CD4-positive, alpha-beta T cell treated with Interleukin-15 for 4 hours (primary cell): ENCODE data around the gene ADGRB3.
"Not testable (repeated sequence)": the region's sequence is repeated elsewhere in the genome, so short reads cannot be mapped to it uniquely, and the experiment has no call there.

Experiments used
- DNase-seq: peaks from one replicate; pipeline ENCODE4 v3.0.0-alpha.2; 2020; ENCODE audit warnings: low spot score

The ADGRB3 gene

GRCh38 chr6:68958327-68958726, 323.2 kb downstream of the ADGRB3 start:
- DNase-seq, result no peak

GRCh38 chr6:68967549-68968300, 332.6 kb downstream of the ADGRB3 start:
- DNase-seq, result peak; percentile 52

GRCh38 chr6:68968301-68968649, 333.2 kb downstream of the ADGRB3 start:
- DNase-seq, result no peak

- no peak for DNase-seq
Observed at GRCh38 chr6:68973066-68973465, 338.0 kb downstream of the ADGRB3 start.

GRCh38 chr6:68975064-68975463, 340.0 kb downstream of the ADGRB3 start:
- no peak for DNase-seq

GRCh38 chr6:68975816-68976215, 340.7 kb downstream of the ADGRB3 start:
- no peak for DNase-seq

GRCh38 chr6:68976260-68976659, 341.2 kb downstream of the ADGRB3 start:
- no peak for DNase-seq

- DNase-seq, result no peak
Observed at GRCh38 chr6:68978411-68978810, 343.3 kb downstream of the ADGRB3 start.

GRCh38 chr6:68981668-68982067, 346.6 kb downstream of the ADGRB3 start:
- not testable (repeated sequence) for DNase-seq

- no peak for DNase-seq
Observed at GRCh38 chr6:68988698-68989097, 353.6 kb downstream of the ADGRB3 start.

- no peak for DNase-seq
Observed at GRCh38 chr6:68990317-68990716, 355.2 kb downstream of the ADGRB3 start.

GRCh38 chr6:68993911-68994310, 358.8 kb downstream of the ADGRB3 start:
- DNase-seq, result no peak

GRCh38 chr6:68994521-68994920, 359.4 kb downstream of the ADGRB3 start:
- DNase-seq, result no peak

GRCh38 chr6:69005199-69005598, 370.1 kb downstream of the ADGRB3 start:
- no peak for DNase-seq

- no peak for DNase-seq
Observed at GRCh38 chr6:69007781-69008180, 372.7 kb downstream of the ADGRB3 start.

GRCh38 chr6:69012211-69012610, 377.1 kb downstream of the ADGRB3 start:
- no peak for DNase-seq

- DNase-seq, result no peak
Observed at GRCh38 chr6:69012876-69013275, 377.8 kb downstream of the ADGRB3 start.

GRCh38 chr6:69018906-69019305, 383.8 kb downstream of the ADGRB3 start:
- no peak for DNase-seq

- no peak for DNase-seq
Observed at GRCh38 chr6:69019832-69020231, 384.8 kb downstream of the ADGRB3 start.

- DNase-seq, result no peak
Observed at GRCh38 chr6:69022993-69023392, 387.9 kb downstream of the ADGRB3 start.

GRCh38 chr6:69026243-69026642, 391.2 kb downstream of the ADGRB3 start:
- no peak for DNase-seq

- no peak for DNase-seq
Observed at GRCh38 chr6:69026715-69027114, 391.6 kb downstream of the ADGRB3 start.

GRCh38 chr6:69027861-69028260, 392.8 kb downstream of the ADGRB3 start:
- no peak for DNase-seq

GRCh38 chr6:69038841-69039240, 403.8 kb downstream of the ADGRB3 start:
- DNase-seq, result no peak
